ENCODE measurements around the gene TNFRSF4.
"Not testable (repeated sequence)": the region's sequence is repeated elsewhere in the genome, so short reads cannot be mapped to it uniquely, and the experiment has no call there.

TNFRSF4 gene

DNA sequence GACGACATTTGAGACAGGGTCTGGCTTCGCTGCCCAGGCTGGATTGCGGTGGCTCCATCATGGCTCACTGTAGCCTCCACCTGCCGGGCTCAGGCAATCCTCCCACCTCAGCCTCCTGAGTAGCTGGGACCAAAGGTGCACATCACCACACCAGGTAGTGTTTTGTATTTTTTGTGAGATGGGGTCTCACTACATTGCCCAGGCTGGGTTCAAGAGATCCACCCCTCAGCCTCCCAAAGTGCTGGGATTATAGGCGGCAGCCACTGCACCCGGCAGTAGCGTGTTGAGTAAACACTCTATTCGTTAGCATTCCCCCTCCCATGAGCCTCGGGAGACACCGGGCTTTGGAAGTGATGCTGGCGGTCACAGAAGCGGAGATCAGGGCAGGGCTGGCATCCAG lies 39.4 kb upstream of the TNFRSF4 start:
- ATAC-seq (replicated peaks) = no peak
- H3K27me3 Mint-ChIP-seq = no peaks in the 10 kb centered on the region
- peak overlapping the region in 1 of 2 donors; percentile 19 for H3K27ac Mint-ChIP-seq
- H3K4me3 Mint-ChIP-seq = no peak overlapping the region
- H3K9me3 Mint-ChIP-seq = no peaks in the 10 kb centered on the region
- peaks cover 36% of the 10 kb centered on the region for H3K36me3 Mint-ChIP-seq (ENCODE audit: insufficient read depth)
- H3K4me1 Mint-ChIP-seq (ENCODE audit: low read depth in 2 of 2) = peaks cover 13 to 15% of the 10 kb centered on the region in 2 donors
- DNase-seq = no peak

DNA sequence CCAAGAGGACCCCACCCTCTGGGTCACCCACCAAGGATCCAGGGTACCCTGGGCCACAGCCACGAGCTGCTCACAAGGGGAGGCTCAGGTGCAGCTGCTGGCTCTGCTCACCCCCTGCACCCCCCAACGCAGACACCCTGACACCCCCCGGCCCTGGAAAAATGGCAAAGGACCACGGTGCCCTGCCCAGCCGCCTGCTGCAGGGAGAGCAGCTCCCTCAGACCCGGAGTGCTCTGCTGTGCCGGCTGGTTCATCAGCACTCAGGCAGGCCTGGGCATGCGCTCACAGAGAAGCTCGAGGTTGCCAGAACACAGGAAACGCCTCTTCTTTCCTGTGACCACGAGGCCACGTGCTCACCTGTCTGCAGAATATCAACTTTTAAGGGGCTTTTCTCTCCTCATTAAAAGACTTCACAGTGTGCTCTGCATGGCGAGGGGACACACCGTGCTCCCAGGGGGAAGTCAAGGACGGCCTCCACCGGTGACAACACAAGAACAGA lies 36.9 kb upstream of the TNFRSF4 start:
- Mint-ChIP-seq H3K27me3 (no peaks in the 10 kb centered on the region), H3K4me3 (peak overlapping the region; percentile 33 to 55), H3K27ac (peak overlapping the region; percentile 38 to 72), H3K9me3 (no peaks in the 10 kb centered on the region), H3K4me1 (ENCODE audit: low read depth in 2 of 2) (peaks cover 9 to 12% of the 10 kb centered on the region in 2 donors), H3K36me3 (ENCODE audit: insufficient read depth) (peaks cover 21% of the 10 kb centered on the region)
- DNase-seq (peak; percentile 47 to 59 (median 50)), ATAC-seq (replicated peaks) (peak; percentile 99)

DNA sequence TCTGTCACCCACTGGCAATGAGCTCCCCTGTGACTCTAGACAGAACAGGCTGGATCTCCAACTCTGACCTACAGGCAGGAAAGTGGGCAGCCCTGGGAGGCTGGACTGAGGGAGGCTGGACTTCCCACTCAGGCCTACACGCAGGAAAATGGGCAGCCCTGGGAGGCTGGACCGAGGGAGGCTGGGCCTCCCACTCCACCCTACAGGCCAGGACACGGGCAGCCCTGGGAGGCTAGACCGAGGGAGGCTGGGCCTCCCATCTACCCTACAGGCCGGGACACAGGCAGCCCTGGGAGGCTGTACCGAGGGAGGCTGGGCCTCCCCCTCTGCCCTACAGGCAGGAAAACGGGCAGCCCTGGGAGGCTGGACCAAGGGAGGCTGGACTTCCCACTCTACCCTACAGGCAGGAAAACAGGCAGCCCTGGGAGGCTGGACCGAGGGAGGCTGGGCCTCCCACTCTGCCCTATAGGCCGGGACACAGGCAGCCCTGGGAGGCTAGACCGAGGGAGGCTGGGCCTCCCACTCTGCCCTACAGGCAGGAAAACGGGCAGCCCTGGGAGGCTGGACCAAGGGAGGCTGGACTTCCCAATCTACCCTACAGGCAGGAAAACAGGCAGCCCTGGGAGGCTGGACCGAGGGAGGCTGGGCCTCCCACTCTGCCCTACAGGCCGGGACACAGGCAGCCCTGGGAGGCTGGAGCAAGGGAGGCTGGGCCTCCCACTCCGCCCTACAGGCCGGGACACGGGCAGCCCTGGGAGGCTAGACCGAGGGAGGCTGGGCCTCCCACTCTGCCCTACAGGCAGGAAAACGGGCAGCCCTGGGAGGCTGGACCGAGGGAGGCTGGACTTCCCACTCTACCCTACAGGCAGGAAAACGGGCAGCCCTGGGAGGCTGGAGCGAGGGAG lies 34.3 kb upstream of the TNFRSF4 start:
- H3K9me3 Mint-ChIP-seq; ATAC-seq (replicated peaks); H3K4me3 Mint-ChIP-seq; H3K27ac Mint-ChIP-seq; H3K27me3 Mint-ChIP-seq; DNase-seq: not testable (repeated sequence)
- peaks cover 9 to 12% of the 10 kb centered on the region in 2 donors for H3K4me1 Mint-ChIP-seq (ENCODE audit: low read depth in 2 of 2)
- peaks cover 13% of the 10 kb centered on the region for H3K36me3 Mint-ChIP-seq (ENCODE audit: insufficient read depth)

DNA sequence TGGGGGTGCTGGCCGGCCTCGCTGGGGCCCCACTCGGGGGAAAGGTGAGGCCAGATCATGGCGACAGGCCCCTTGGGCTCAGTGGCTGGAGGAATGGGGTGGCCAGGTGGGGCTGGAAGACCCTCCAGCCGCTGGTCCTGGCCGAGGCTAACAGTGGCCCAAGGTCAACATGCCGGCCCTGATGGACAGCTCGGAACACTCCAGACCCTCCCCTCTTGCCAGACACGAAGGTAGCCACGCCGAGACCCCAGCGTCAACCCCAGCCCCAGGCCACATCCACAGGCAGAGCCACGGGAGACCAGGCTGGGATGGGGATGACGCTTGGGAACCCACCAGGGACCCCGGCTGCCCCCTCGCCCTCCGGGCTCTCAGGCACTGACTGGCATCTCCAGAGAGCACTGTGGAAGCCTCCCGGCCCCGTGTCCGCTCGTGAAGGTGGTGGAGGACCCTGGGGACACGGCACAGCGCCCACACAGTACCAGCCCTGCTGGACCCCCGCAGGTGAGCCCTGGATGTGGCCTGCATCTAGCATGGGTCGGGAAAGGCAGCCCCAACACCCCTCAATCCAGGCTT lies 33.5 kb upstream of the TNFRSF4 start:
- no peaks in the 10 kb centered on the region for H3K9me3 Mint-ChIP-seq
- H3K4me3 Mint-ChIP-seq = no peak overlapping the region
- no peak overlapping the region for H3K27ac Mint-ChIP-seq
- no peaks in the 10 kb centered on the region for H3K27me3 Mint-ChIP-seq
- H3K4me1 Mint-ChIP-seq (ENCODE audit: low read depth in 2 of 2) = peaks cover 4 to 7% of the 10 kb centered on the region in 2 donors
- no peak for DNase-seq
- H3K36me3 Mint-ChIP-seq (ENCODE audit: insufficient read depth) = peaks cover 5% of the 10 kb centered on the region
- no peak for ATAC-seq (replicated peaks)

DNA sequence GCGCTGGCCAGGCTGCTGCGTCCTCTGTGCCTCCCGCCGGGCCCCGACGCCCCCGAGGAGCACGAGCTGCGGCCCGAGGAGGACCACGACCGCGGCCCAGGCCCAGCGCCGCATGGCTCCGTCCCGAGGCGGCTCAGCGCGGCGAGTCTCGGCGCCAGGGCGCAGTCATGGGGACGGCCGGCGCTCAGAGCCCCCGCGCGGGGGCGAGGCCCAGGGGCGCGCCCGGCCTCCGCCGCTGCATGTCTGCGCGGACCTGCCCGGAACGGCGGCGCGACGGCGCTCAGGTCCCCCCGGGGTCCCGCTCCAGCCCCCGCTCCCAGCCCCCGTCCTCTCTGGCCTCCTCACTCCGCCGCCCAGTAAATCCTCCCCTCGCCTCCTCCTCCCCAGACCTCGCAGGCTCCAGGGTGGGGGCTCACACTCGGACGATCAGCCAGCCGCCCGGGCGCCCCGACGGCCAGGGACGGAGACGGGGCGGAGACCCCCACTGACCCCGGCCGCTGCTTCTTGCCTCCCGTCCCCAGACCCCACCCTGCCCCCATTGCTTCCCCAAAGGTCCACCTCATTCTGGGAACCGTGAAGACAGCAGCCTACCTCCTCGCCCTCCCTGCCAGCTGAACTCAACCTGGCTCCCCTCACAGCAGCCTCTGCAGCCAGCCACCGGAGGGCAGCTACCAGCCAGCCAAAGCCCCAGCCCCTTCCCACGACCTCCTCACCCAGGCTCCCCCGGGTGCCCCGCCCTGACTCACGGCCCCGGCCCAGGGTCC lies 32.8 kb upstream of the TNFRSF4 start, which contains the start of gene C1QTNF12:
Gene C1QTNF12, minus strand, starts transcription at position 146 of the 764 bp plus-strand sequence. Its CDS starts 32 bp downstream, at position 114.
- H3K4me3 Mint-ChIP-seq = no peak within 1 kb of the TSS
- H3K27me3 Mint-ChIP-seq = no peaks in the 10 kb centered on the region
- H3K36me3 Mint-ChIP-seq (ENCODE audit: insufficient read depth) = peaks cover 5% of the 10 kb centered on the region
- ATAC-seq (replicated peaks) (no peak), DNase-seq (no peak)
- peaks cover 4 to 7% of the 10 kb centered on the region in 2 donors for H3K4me1 Mint-ChIP-seq (ENCODE audit: low read depth in 2 of 2)
- H3K9me3 Mint-ChIP-seq = no peaks in the 10 kb centered on the region
- H3K27ac Mint-ChIP-seq = no peak within 1 kb of the TSS

DNA sequence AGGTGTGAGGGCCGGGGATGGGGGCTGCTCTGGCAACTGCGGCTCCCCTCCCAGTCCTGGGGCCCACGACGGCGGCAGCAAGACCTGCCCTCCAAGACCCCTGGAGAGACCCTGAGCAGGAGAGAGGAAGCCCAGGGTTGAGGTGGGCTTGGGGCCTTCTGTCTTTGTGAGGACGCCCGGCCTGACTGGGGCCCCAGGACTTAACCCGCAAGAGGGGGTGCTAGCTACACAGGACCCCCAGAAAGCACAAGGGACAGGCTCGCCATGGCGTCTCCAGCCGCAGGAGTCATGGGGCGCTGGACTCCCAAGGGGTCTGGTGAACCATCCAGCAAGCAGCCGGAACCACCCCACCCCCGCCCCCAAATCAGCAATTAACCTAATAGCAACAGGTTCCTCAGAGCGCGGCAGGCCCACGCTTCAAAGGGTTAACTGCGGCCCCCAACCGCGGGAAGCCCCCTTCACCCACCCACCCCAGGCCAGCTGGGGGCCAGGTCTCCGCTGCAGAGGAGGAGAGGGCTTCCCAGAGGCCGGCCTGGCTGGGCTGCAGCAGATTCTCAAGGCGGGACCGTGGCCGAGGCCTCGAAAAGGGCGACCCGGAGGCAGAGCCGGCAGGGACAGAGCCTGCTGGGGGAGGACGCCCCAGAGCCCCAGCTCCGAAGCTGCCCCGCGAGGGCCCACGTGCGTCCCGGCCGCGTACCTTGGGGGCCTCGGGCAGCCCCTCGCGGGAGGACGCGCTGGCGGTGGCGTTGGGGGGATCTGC lies 32.0 kb upstream of the TNFRSF4 start:
- no peak overlapping the region for H3K4me3 Mint-ChIP-seq
- ATAC-seq (replicated peaks) = no peak
- no peaks in the 10 kb centered on the region for H3K27me3 Mint-ChIP-seq
- H3K4me1 Mint-ChIP-seq (ENCODE audit: low read depth in 2 of 2) = peaks cover 2 to 6% of the 10 kb centered on the region in 2 donors
- no peak for DNase-seq
- no peak overlapping the region for H3K27ac Mint-ChIP-seq
- peaks cover 3% of the 10 kb centered on the region for H3K36me3 Mint-ChIP-seq (ENCODE audit: insufficient read depth)
- no peaks in the 10 kb centered on the region for H3K9me3 Mint-ChIP-seq

DNA sequence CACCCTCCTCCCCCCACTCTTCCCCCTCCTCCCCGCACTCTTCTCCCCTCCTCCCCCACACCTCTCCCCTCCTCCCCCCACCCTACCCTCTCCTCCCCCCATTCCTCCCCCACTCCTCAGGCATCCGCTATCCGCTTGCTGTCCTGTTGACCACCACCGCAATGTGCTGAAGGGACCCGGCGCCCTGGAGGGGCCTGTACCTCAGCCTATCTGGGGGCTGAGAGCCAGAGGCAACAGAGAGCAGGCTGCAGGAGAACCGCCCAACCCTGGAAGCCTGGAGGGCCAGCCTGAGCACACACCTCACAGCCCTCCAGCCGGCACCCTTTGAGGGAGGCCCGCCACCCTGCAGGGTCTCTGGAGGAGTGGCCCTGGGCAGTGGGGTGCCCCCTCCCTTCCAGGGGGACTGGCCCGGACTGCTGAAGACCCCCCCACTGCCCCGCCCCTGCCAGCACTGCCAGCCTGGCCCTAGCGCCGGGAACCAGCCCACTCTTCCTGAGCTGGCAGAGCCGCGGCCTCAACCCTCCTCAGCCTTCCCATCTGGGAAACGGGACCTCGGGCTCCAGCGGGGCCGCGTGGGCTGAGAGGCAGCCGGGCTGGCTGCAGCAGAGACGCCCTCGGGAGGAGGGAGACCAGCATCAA lies 31.3 kb upstream of the TNFRSF4 start:
- ATAC-seq (replicated peaks) = no peak
- Mint-ChIP-seq H3K4me1 (ENCODE audit: low read depth in 2 of 2) (peaks cover 0 to 2% of the 10 kb centered on the region in 2 donors), H3K9me3 (no peaks in the 10 kb centered on the region), H3K36me3 (ENCODE audit: insufficient read depth) (no peaks in the 10 kb centered on the region), H3K27me3 (no peaks in the 10 kb centered on the region), H3K27ac (no peak overlapping the region), H3K4me3 (no peak overlapping the region)
- no peak for DNase-seq

DNA sequence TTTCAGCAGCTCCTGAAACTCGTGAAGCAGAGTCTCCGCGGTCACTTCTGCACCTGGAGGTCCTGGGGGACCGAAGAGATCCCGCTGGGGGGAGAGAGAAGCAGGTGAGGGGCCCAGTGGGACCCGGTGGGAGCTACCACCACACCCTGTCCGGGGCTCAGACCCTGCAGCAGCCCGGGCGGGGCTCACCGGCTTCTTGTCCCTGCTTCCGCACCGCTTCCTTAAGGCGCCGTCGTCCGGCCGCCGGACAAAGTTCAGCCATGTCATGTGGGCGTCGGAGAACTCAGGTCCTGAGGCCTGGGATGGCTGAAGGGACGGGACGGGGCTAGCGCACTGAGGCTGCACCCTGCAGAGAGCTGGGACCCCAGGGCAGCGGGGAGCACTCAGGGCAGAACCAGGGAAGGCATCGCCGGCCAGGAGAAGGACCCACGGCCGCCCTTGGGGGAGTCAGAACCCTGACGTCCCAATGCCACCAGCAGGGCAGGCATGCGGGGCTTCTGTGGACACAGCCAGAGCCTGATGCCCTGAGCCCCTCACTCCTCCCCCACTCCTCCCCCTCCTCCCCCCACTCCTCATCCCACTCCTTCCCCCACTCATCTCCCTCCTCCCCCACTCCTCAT lies 30.3 kb upstream of the TNFRSF4 start:
- no peak for ATAC-seq (replicated peaks)

DNA sequence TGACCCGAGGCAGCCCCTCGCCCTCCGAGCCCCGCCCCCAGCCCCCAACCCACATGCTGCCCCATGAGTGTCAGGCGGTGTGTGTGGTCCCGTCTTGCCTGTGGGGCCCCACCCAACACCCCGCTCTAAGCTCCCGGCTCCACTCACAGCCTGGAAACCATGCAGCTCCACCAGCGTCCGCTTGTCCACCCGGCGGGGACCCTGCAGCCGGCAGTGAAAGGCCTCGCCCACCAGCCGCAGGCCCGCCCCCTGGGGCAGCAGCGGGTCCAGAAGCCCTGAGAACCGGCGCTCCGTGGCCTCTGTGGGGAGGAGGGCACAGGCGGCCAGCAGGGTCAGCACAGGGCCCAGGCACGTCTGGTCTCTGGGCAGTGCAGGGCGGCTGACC lies 29.8 kb upstream of the TNFRSF4 start:
- H3K9me3 Mint-ChIP-seq = no peaks in the 10 kb centered on the region
- H3K27ac Mint-ChIP-seq = no peak overlapping the region
- H3K4me1 Mint-ChIP-seq (ENCODE audit: low read depth in 2 of 2) = no peaks in the 10 kb centered on the region
- no peak for ATAC-seq (replicated peaks)
- DNase-seq = no peak
- no peaks in the 10 kb centered on the region for H3K27me3 Mint-ChIP-seq
- no peaks in the 10 kb centered on the region for H3K36me3 Mint-ChIP-seq (ENCODE audit: insufficient read depth)
- H3K4me3 Mint-ChIP-seq = no peak overlapping the region

More for the DNA sequence above, 30.3 kb upstream of the TNFRSF4 start:
- Mint-ChIP-seq H3K36me3 (ENCODE audit: insufficient read depth) (no peaks in the 10 kb centered on the region), H3K9me3 (no peaks in the 10 kb centered on the region), H3K27ac (no peak overlapping the region), H3K27me3 (no peaks in the 10 kb centered on the region), H3K4me1 (ENCODE audit: low read depth in 2 of 2) (no peaks in the 10 kb centered on the region), H3K4me3 (no peak overlapping the region)
- DNase-seq = no peak

DNA sequence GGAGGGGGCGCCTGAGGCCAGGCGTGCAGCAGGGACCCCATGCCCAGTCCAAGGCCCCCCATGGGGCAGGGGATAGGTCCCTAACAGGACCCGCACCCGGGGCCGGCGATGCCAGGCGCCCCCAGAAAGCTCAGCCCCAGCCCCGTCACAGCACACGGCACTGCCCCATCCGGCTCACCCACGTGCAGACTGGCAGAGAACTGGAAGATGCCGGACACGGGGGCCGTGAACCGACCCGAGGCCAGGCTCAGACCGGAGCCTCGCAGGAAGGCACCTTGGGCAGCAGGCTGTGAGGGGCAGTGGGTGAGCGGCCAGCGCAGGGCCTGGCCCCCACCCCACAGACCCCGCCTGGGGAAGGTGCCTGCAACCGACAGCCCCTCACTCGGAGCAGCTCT lies 29.3 kb upstream of the TNFRSF4 start:
- DNase-seq (no peak), ATAC-seq (replicated peaks) (no peak)
- Mint-ChIP-seq H3K27ac (no peak overlapping the region), H3K4me1 (ENCODE audit: low read depth in 2 of 2) (no peaks in the 10 kb centered on the region), H3K27me3 (no peaks in the 10 kb centered on the region), H3K36me3 (ENCODE audit: insufficient read depth) (no peaks in the 10 kb centered on the region), H3K9me3 (no peaks in the 10 kb centered on the region), H3K4me3 (no peak overlapping the region)

DNA sequence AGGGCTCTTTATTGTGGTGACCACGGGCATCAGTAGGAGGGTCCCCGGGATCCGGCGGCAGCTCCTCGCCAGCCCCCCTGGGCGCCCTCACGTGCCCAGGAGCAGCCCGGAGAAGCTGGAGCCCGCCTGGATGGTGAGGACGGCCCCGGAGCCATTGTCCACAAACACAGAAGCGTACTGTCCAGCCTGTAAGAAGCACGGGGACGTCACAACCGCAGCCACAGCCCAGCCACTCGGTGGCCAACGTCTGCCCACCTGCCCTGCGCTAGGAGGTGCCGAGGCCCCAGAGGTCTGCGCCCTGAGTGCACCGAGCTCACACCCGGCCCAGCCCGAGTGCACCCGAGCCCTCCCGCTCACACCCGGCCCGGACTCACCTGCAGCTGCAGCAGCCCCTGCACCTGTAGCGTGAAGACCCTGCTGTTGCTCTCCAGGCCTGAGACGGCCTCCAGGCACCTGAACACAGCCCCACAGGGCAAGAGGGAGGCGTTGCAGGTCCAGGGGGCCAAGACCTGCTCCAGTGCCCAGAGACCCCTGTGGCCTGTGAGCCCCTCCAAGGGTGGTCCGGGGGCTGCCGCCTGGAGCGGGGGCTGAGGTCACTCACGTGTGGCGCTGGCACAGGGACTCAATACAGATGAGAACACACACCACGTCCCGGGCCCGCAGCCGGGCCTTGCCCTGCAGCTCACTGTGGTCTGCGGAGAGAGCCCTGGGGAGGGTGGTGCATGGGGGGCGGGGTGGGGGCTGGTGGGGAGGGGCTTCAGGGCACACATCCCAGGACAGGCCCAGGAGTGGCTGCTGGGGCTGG lies 28.7 kb upstream of the TNFRSF4 start:
- Mint-ChIP-seq H3K9me3 (no peaks in the 10 kb centered on the region), H3K36me3 (ENCODE audit: insufficient read depth) (no peaks in the 10 kb centered on the region)

More for the DNA sequence above, 28.7 kb upstream of the TNFRSF4 start:
- DNase-seq (no peak), ATAC-seq (replicated peaks) (no peak)
- no peaks in the 10 kb centered on the region for H3K27me3 Mint-ChIP-seq
- no peaks in the 10 kb centered on the region for H3K4me1 Mint-ChIP-seq (ENCODE audit: low read depth in 2 of 2)
- no peak overlapping the region for H3K4me3 Mint-ChIP-seq
- no peak overlapping the region for H3K27ac Mint-ChIP-seq

Measured in effector memory CD8-positive, alpha-beta T cell (primary cell).